ENCODE data around the gene ITGA8.

GRCh38 chr10:15759265-15759664 lies 39.5 kb upstream of the ITGA8 start:
- TF ChIP-seq, protein P1, sequence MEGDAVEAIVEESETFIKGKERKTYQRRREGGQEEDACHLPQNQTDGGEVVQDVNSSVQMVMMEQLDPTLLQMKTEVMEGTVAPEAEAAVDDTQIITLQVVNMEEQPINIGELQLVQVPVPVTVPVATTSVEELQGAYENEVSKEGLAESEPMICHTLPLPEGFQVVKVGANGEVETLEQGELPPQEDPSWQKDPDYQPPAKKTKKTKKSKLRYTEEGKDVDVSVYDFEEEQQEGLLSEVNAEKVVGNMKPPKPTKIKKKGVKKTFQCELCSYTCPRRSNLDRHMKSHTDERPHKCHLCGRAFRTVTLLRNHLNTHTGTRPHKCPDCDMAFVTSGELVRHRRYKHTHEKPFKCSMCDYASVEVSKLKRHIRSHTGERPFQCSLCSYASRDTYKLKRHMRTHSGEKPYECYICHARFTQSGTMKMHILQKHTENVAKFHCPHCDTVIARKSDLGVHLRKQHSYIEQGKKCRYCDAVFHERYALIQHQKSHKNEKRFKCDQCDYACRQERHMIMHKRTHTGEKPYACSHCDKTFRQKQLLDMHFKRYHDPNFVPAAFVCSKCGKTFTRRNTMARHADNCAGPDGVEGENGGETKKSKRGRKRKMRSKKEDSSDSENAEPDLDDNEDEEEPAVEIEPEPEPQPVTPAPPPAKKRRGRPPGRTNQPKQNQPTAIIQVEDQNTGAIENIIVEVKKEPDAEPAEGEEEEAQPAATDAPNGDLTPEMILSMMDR (IDR thresholded peaks at IDR 0.05; ENCODE audit: low read length): no peak
- TF ChIP-seq EZH2 (IDR thresholded peaks at IDR 0.05; ENCODE audit: borderline replicate concordance, low read length): no peak

Measured in OCI-LY1 (cell line).